Psoas muscle (tissue), 8 donors: ENCODE results near the gene RBP7. TPM values are rescaled to one million over a fixed set of nuclear protein-coding genes. Genes with fewer than 3 reads are reported as not detected.
"Not testable (repeated sequence)": the region's sequence is repeated elsewhere in the genome, so short reads cannot be mapped to it uniquely, and the experiment has no call there.

Source experiments
- ATAC-seq, 4 donors: fragments of 200-7000 bp; cut with Tn5 transposase; one replicate each; pipeline ENCODE4 v1.9.1; 2020; ENCODE audit warnings: moderate library complexity in 3 of 4, mild to moderate bottlenecking in 2 of 4
- DNase-seq, 2 donors: peaks; one replicate each; pipeline ENCODE4 v3.0.0-alpha.2; 2020
- H3K27ac ChIP-seq: fragments of 200-600 bp; one replicate; pipeline ENCODE4 v1.8.0; 2022
- H3K27me3 ChIP-seq, 3 donors: fragments of 200-600 bp in 1 of 3; one replicate each; pipeline versions ENCODE4 v1.6.1 to v1.8.0; 2013 to 2022; ENCODE audit warnings: low read length in 2 of 3, mild to moderate bottlenecking in 2 of 3, moderate library complexity in 1 of 3; ENCODE audit not compliant: insufficient read depth in 3 of 3
- H3K36me3 ChIP-seq, 2 donors: fragments of 200-600 bp in 1 of 2; one replicate each; pipeline versions ENCODE4 v1.6.1 to v1.8.0; 2013 to 2022; ENCODE audit warnings: low read depth in 1 of 2, mild to moderate bottlenecking in 1 of 2, moderate library complexity in 1 of 2; ENCODE audit not compliant: insufficient read depth in 1 of 2
- H3K4me1 ChIP-seq: fragments of 200-600 bp; one replicate; pipeline ENCODE4 v1.8.0; 2022
- H3K4me3 ChIP-seq: fragments of 200-600 bp; one replicate; pipeline ENCODE4 v1.8.0; 2022; ENCODE audit warnings: mild to moderate bottlenecking
- H3K9me3 ChIP-seq: fragments of 200-600 bp; one replicate; pipeline ENCODE4 v1.8.0; 2022
- CTCF ChIP-seq: fragments of 200-600 bp; IDR thresholded peaks from one replicate; pipeline ENCODE4 v1.8.0; 2022; ENCODE audit warnings: antibody characterized with exemption
- WGBS, 3 donors: extraction: QIAGEN DNeasy Blood & Tissue Kit; methylation state at CpG; one replicate each; pipeline versions ENCODE4 v1.1.6 to v1.1.7; 2013; 5-methylcytosine and 5-hydroxymethylcytosine counted together
- intact Hi-C, 2 donors: fragments of 100-400 bp; cut with DNase I; formaldehyde crosslinking; loops; one replicate each; pipeline versions ENCODE4 v1.11.0 to v1.14.2; 2022
- polyA plus RNA-seq, 3 donors: library from polyadenylated mRNA; stranded (reverse); fragments of 200-250 nt; gene quantifications; one replicate each; pipeline ENCODE4 v1.2.3, GENCODE V29; 2013
- total RNA-seq, 4 donors: library from RNA; stranded (reverse); fragmentation: NEBNext Ultra II Directional in 2 of 4; extraction: Animal tissue kit (Norgen Biotek cat#: 25700) in 2 of 4; gene quantifications; one replicate each; pipeline versions ENCODE4 v1.2.1 to v1.2.4, GENCODE V29; 2021 to 2023
- donor health status: healthy with polysubstance abuse.
- donor health status: DM: no; HTN: no; CAD: no; lungs with moderate emphysema.
- donor health status: Bipolar disorder and iron deficiency.
- donor health status: healthy.
- donor health status: DM: yes; HTN: yes; CAD: no.
- donor health status: DM: no; HTN: no; CAD: no.
- donor health status: DM: no; HTN: no; CAD: no.
- donor health status: DM: yes; HTN: yes; CAD: no.

RBP7 gene
- total and polyA plus RNA-seq, 7 donors, result 0.89 to 13.9 (median 7.0) TPM

DNA sequence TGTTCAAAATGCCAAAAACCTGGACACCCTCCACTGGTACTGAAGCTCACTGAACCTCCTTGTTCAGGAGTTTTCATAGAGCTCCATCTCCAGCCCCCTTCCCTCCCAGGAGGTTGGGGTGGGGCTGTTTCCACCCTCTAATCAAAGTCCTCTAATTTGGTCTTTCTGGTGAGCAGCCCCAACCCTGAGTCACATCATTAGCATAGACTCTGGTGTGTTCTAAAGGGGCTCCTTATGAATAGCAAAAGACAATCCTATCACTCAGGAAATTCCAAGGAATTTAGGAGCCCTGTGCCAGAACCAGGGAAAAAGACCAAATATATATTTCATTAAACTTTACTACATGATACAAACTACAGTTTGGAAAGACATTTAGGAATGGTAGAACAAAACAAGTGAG, 22.5 kb downstream of the RBP7 start:
- H3K27me3 ChIP-seq, result no peaks in the 10 kb centered on the region
- no peaks in the 10 kb centered on the region for H3K4me1 ChIP-seq
- intact Hi-C loops, result no loop called here
- TF ChIP-seq CTCF, result no peak
- DNase-seq, result no peak
- H3K27ac ChIP-seq, result no peak overlapping the region
- H3K4me3 ChIP-seq, result no peak overlapping the region
- no peaks in the 10 kb centered on the region for H3K9me3 ChIP-seq
- ATAC-seq, result no peak
- H3K36me3 ChIP-seq, result no peaks in the 10 kb centered on the region

GRCh38 chr1:10020086-10020485, 23.1 kb downstream of the RBP7 start:
- 74 to 88% (median 79%) methylated on average over 3 of the region's 3 CpGs for WGBS, 3 donors
- TF ChIP-seq CTCF, result no peak
- no peak overlapping the region for H3K27ac ChIP-seq
- no peak overlapping the region for H3K4me3 ChIP-seq
- no peaks in the 10 kb centered on the region for H3K36me3 ChIP-seq
- no peaks in the 10 kb centered on the region for H3K9me3 ChIP-seq
- no peaks in the 10 kb centered on the region for H3K4me1 ChIP-seq
- no peak for DNase-seq
- intact Hi-C loops, result no loop called here
- no peak for ATAC-seq
- no peaks in the 10 kb centered on the region for H3K27me3 ChIP-seq

- WGBS, 3 donors, result 31 to 46% (median 41%) methylated on average over 2 of the region's 2 CpGs
These were observed 23.6 kb downstream of the RBP7 start for GRCh38 chr1:10020678-10021077.

DNA sequence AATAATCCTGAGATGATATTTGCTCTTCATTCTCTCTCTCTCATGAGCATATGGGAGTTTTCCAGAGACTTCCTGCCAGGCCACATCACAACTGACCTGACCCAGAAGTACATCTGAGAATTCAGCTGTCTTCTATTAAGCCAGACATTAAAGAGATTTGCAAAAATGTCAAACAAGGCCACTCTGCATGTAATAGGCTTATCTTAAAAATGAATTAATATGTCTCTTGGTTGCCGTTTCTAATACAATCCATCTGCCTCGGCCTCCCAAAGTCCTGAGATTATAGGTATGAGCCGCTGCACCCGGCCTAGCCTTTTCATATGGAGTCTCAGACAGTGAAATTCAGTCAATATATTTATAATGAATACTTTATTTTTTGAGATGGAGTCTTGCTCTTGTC, 25.0 kb downstream of the RBP7 start:
- H3K27ac ChIP-seq, H3K36me3 ChIP-seq, DNase-seq, H3K9me3 ChIP-seq, intact Hi-C loops, H3K27me3 ChIP-seq, ATAC-seq, H3K4me1 ChIP-seq, H3K4me3 ChIP-seq: not testable (repeated sequence)
- 73 to 78% (median 74%) methylated on average over 4 of the region's 4 CpGs for WGBS, 3 donors

More at GRCh38 chr1:10020678-10021077, 23.6 kb downstream of the RBP7 start:
- H3K36me3 ChIP-seq, H3K4me3 ChIP-seq, ATAC-seq, H3K4me1 ChIP-seq, DNase-seq, H3K27me3 ChIP-seq, H3K27ac ChIP-seq, intact Hi-C loops, H3K9me3 ChIP-seq: not testable (repeated sequence)

- Histone ChIP-seq H3K4me3 (no peak overlapping the region), H3K9me3 (no peaks in the 10 kb centered on the region), H3K4me1 (no peaks in the 10 kb centered on the region), H3K27me3 (no peaks in the 10 kb centered on the region), H3K27ac (no peak overlapping the region), H3K36me3 (no peaks in the 10 kb centered on the region)
- 89 to 92% (median 92%) methylated on average over 7 of the region's 7 CpGs for WGBS, 3 donors
- intact Hi-C loops, result no loop called here
- no peak for ATAC-seq
- TF ChIP-seq CTCF, result no peak
- no peak for DNase-seq
These were observed 25.6 kb downstream of the RBP7 start for GRCh38 chr1:10022656-10023055.

DNA sequence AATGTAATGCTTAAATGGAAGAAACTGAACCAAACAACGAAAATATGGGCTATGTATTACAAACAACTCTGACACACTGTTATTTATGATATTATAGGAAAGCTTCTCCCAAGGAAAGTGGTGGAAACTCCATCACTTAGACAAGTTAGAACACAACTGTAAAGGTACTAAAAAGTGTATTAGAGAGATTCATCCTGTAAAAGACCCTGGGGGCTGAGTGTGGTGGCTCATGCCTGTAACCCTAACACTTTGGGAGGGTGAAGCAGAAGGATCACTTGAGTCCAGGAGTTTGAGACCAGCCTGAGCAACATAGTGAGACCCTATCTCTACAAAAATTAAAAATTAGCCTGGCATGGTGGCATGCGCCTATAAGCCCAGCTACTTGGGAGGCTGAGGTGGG, 28.3 kb downstream of the RBP7 start:
- DNase-seq (no peak), ATAC-seq (no peak)
- WGBS, 3 donors, result 74 to 77% (median 75%) methylated on average over 2 of the region's 2 CpGs
- TF ChIP-seq CTCF, result no peak
- intact Hi-C loops, result loop anchor here in 1 of 2 donors (5.0 kb wide), 1 partner anchor 63 kb away; no protein-coding TSS in a partner anchor
- no peak overlapping the region for H3K27ac ChIP-seq
- no peaks in the 10 kb centered on the region for H3K36me3 ChIP-seq
- no peaks in the 10 kb centered on the region for H3K27me3 ChIP-seq
- no peaks in the 10 kb centered on the region for H3K4me1 ChIP-seq
- H3K4me3 ChIP-seq, result no peak overlapping the region
- no peaks in the 10 kb centered on the region for H3K9me3 ChIP-seq
